ENCODE measurements around the gene ETV2.

ETV2 gene

DNA sequence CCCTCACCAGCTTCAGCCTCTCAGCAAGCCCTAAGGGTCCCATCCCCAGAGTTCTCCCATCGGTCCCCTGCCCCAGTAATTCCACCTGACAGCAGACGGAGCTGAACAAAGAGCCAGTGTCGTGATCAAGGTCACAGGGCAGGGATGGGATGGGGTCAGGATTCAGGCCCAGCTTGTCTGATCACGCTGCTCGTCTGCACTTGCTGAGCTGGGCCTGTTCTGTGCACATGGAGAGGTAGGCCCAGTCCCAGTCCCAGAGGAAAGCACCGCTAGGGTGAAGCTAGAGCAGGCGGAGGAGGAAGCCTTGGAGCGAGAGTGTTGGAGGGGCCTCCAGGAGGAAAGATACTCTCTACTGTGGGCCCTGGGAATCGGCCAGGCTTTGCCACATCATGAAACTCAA, 19.8 kb upstream of the ETV2 start:
- Histone ChIP-seq H3K9me3 (no peaks in the 10 kb centered on the region), H3K27ac (no peak overlapping the region), H3K27me3 (no peaks in the 10 kb centered on the region), H3K4me3 (ENCODE audit: low read depth in 1 of 2, low read length in 1 of 2) (no peak overlapping the region), H3K36me3 (peaks cover 20% of the 10 kb centered on the region), H3K4me1 (ENCODE audit: control insufficient read depth in 1 of 2, insufficient read depth in 1 of 2, low read depth in 1 of 2, low read length in 1 of 2) (no peaks in the 10 kb centered on the region)
- TF ChIP-seq, protein P1, sequence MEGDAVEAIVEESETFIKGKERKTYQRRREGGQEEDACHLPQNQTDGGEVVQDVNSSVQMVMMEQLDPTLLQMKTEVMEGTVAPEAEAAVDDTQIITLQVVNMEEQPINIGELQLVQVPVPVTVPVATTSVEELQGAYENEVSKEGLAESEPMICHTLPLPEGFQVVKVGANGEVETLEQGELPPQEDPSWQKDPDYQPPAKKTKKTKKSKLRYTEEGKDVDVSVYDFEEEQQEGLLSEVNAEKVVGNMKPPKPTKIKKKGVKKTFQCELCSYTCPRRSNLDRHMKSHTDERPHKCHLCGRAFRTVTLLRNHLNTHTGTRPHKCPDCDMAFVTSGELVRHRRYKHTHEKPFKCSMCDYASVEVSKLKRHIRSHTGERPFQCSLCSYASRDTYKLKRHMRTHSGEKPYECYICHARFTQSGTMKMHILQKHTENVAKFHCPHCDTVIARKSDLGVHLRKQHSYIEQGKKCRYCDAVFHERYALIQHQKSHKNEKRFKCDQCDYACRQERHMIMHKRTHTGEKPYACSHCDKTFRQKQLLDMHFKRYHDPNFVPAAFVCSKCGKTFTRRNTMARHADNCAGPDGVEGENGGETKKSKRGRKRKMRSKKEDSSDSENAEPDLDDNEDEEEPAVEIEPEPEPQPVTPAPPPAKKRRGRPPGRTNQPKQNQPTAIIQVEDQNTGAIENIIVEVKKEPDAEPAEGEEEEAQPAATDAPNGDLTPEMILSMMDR (IDR thresholded peaks at IDR 0.05) = no peak

DNA sequence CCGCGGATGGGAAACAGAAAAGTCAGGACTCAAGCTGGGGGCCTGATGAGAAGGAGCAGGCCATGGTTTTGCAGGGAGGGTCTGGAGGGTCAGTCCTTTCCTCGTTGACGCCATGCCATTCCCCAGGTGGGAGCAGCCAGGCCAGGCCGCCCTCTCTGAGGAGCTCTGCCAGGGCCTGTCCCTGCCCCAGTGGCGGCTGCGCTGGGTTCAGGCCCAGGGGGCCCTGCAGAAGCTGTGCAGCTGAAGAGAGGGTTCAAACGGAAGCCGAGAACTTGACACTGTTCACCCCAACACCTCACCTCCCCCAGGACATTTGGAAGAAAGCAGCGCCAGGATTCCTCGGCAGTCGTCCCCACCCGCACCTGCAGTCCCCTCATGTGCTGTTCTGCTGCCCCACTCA, 18.8 kb upstream of the ETV2 start:
- Histone ChIP-seq H3K4me3 (ENCODE audit: low read depth in 1 of 2, low read length in 1 of 2) (no peak overlapping the region), H3K9me3 (no peaks in the 10 kb centered on the region), H3K4me1 (ENCODE audit: control insufficient read depth in 1 of 2, insufficient read depth in 1 of 2, low read depth in 1 of 2, low read length in 1 of 2) (no peaks in the 10 kb centered on the region), H3K36me3 (peaks cover 18% of the 10 kb centered on the region), H3K27ac (no peak overlapping the region), H3K27me3 (no peaks in the 10 kb centered on the region)
- TF ChIP-seq, protein P1 (IDR thresholded peaks at IDR 0.05) = no peak

DNA sequence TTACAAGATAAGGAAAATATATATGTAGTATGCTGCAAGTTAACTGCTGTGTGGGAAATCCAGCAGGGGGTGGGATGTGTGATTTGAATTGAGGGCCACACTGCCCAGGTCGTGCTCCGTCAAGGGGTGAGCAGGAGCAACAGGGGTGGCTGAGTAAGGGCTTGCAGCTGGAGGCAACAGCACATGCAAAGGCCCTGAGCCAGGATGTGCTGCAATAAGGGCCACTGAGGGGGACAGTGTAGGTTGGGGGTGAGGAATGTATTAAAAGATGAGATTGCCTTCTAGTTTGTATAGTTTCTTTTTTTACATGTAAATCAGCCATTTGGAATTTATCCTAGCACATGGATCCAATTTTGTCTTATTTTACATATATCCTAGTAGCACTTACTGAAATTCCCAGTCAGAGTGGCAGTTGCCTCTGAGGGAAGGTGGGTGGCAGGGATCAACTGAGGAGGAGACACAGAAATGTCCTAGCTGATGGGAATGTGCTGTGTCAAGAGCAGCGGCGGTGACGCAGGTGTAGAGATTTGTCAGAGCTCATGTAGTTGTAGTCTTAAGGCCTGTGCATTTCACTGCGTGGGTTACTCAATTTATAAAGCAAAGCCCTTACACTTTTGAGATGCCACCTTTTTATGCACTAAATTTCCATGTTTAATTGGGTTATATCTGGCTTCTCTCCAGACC, 18.1 kb upstream of the ETV2 start:
- no peak overlapping the region for H3K4me3 ChIP-seq (ENCODE audit: low read depth in 1 of 2, low read length in 1 of 2)
- peaks cover 11% of the 10 kb centered on the region for H3K36me3 ChIP-seq
- H3K27me3 ChIP-seq = no peaks in the 10 kb centered on the region
- no peak overlapping the region for H3K27ac ChIP-seq
- TF ChIP-seq, protein P1 (IDR thresholded peaks at IDR 0.05) = no peak
- peaks cover 5 to 6% of the 10 kb centered on the region in 2 experiments for H3K4me1 ChIP-seq (ENCODE audit: control insufficient read depth in 1 of 2, insufficient read depth in 1 of 2, low read depth in 1 of 2, low read length in 1 of 2)
- H3K9me3 ChIP-seq = no peaks in the 10 kb centered on the region

DNA sequence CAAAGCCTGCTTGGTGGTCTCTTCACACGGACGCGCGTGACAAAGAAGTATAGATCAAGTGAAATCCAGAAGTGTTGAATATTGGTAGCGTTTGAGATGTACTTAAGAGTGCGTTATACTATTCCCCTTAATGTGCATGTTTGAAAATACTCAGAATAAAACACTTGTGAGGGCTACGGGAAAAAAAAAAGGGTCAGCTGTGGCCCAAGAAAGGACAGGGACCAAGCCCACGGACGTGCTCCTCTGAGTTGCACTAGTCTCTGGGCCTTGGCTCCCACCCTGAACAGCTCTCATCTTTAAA, 13.3 kb upstream of the ETV2 start:
- H3K36me3 ChIP-seq = peaks cover 30% of the 10 kb centered on the region
- H3K4me1 ChIP-seq (ENCODE audit: control insufficient read depth in 1 of 2, insufficient read depth in 1 of 2, low read depth in 1 of 2, low read length in 1 of 2) = peaks cover 13 to 16% of the 10 kb centered on the region in 2 experiments
- no peaks in the 10 kb centered on the region for H3K9me3 ChIP-seq
- H3K4me3 ChIP-seq (ENCODE audit: low read depth in 1 of 2, low read length in 1 of 2) = peak overlapping the region; percentile 79 to 97
- no peaks in the 10 kb centered on the region for H3K27me3 ChIP-seq
- peak overlapping the region; percentile 84 for H3K27ac ChIP-seq
- TF ChIP-seq, protein P1 (IDR thresholded peaks at IDR 0.05) = no peak

DNA sequence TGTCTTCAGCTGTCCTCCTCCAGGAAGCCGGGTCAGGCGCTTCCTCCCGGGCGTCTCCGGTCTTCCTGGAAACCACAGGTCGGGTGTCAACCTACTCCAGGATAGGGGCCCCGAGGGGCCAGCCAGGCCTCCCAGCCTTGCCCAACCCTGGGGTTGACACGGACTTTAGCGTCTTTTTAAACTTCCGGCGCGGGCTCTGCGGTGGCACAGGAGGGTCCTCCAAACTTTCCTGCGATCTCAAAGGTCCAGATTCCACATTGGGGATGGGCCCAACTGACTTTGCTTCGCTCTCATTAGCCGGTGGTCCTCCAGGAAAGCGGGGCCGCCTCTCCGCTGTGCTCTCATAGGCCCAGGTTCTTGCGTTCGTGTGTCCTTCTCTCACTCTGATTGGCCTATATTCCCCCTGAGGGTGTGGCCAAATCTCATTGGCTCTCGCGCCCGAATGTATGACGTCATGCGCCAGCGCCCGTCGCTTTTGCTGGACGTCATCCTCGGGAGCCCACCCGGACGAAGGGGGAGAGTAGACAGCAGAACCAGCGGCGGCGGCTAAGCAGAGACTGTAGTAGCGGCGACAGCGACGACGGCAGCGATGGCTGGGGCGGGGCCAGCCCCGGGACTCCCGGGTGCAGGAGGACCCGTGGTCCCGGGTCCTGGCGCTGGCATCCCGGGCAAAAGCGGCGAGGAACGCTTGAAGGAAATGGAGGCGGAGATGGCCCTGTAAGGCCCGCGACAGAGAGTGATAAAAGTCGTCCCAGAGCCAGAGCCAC, 12.8 kb upstream of the ETV2 start, which contains the start of gene RBM42:
Gene RBM42, plus strand, starts transcription at position 472 of the 767 bp plus-strand sequence. Its CDS starts 118 bp downstream, at position 590.
- TF ChIP-seq, protein P1 (IDR thresholded peaks at IDR 0.05) = no peak
- H3K36me3 ChIP-seq = peaks cover 35% of the 10 kb centered on the region
- peaks cover 13 to 16% of the 10 kb centered on the region in 2 experiments for H3K4me1 ChIP-seq (ENCODE audit: control insufficient read depth in 1 of 2, insufficient read depth in 1 of 2, low read depth in 1 of 2, low read length in 1 of 2)
- peak within 1 kb of the TSS; percentile 79 to 97 for H3K4me3 ChIP-seq (ENCODE audit: low read depth in 1 of 2, low read length in 1 of 2)
- H3K9me3 ChIP-seq = no peaks in the 10 kb centered on the region
- no peaks in the 10 kb centered on the region for H3K27me3 ChIP-seq
- H3K27ac ChIP-seq = peak within 1 kb of the TSS; percentile 84

All from neutrophil (primary cell).